SK-N-SH treated with all-trans-retinoic acid at 6 μM for 48 hours (cell line): ENCODE data around the gene ACACB.

Source experiments
- ESRRG ChIP-seq: fragments of 250-450 bp; sonication (Bioruptor Pico); IDR thresholded peaks from 2 replicates; pipeline ENCODE4 v1.6.1; 2021; ENCODE audit warnings: mild to moderate bottlenecking
- RARB ChIP-seq: fragments of 250-450 bp; sonication (Bioruptor Pico); IDR thresholded peaks from 2 replicates; pipeline ENCODE4 v1.8.0; 2021; ENCODE audit warnings: mild to moderate bottlenecking, moderate library complexity
- TOX ChIP-seq: fragments of 250-450 bp; sonication (Bioruptor Pico); IDR thresholded peaks from 2 replicates; pipeline ENCODE4 v1.8.0; 2021; ENCODE audit warnings: mild to moderate bottlenecking, moderate library complexity, borderline replicate concordance

GRCh38 chr12:109092497-109093021, 23.8 kb upstream of the ACACB start:
- TF ChIP-seq TOX (CRISPR knock-in tag) (no peak), RARB (CRISPR knock-in tag) (no peak), ESRRG (no peak)
